GM23338 (cell line): ENCODE results near the gene TTC27. TPM values are rescaled to one million over a fixed set of nuclear protein-coding genes. Genes with fewer than 3 reads are reported as not detected.

Experiments
- ATAC-seq: fragments of 200-7000 bp; cut with Tn5 transposase; 3 replicates; pipeline ENCODE4 v1.9.1; 2020
- DNase-seq: peaks from one replicate; pipeline ENCODE4 v3.0.0-alpha.2; 2015; ENCODE audit warnings: low spot score
- H2AFZ ChIP-seq: fragments of 200-600 bp; sonication (generic); 2 replicates; pipeline ENCODE4 v1.8.0; 2016; ENCODE audit warnings: antibody characterized with exemption, mild to moderate bottlenecking, moderate library complexity
- H3F3A ChIP-seq: fragments of 200-600 bp; sonication (generic); replicated peaks from 2 replicates; pipeline ENCODE4 v1.8.0; 2017; ENCODE audit warnings: antibody characterized with exemption, mixed run types, low read depth
- H3K27ac ChIP-seq: fragments of 200-600 bp; sonication (generic); 2 replicates; pipeline ENCODE4 v1.6.1; 2016; ENCODE audit warnings: low read depth
- H3K27me3 ChIP-seq: fragments of 200-600 bp; sonication (generic); 2 replicates; pipeline ENCODE4 v1.8.0; 2016; ENCODE audit warnings: mild to moderate bottlenecking, mixed run types, moderate library complexity; ENCODE audit not compliant: insufficient read depth
- H3K36me3 ChIP-seq: fragments of 200-600 bp; sonication (generic); 2 replicates; pipeline ENCODE4 v1.8.0; 2016; ENCODE audit warnings: mild to moderate bottlenecking; ENCODE audit not compliant: insufficient read depth
- H3K4me1 ChIP-seq: fragments of 200-600 bp; sonication (generic); 2 replicates; pipeline ENCODE4 v1.8.0; 2016; ENCODE audit warnings: mild to moderate bottlenecking, moderate library complexity; ENCODE audit not compliant: insufficient read depth
- H3K4me2 ChIP-seq: fragments of 200-600 bp; sonication (generic); 2 replicates; pipeline ENCODE4 v1.7.1; 2017; ENCODE audit warnings: mixed run types
- H3K4me3 ChIP-seq: fragments of 200-600 bp; sonication (generic); 2 replicates; pipeline ENCODE4 v1.6.1; 2016; ENCODE audit warnings: mixed run types
- H3K79me2 ChIP-seq: fragments of 200-600 bp; sonication (generic); replicated peaks from 2 replicates; pipeline ENCODE4 v1.8.0; 2017; ENCODE audit warnings: mild to moderate bottlenecking; ENCODE audit not compliant: insufficient read depth
- H3K9me2 ChIP-seq: fragments of 200-600 bp; sonication (generic); 2 replicates; pipeline ENCODE4 v1.8.0; 2017; ENCODE audit not compliant: insufficient read depth
- H4K20me1 ChIP-seq: fragments of 200-600 bp; sonication (generic); replicated peaks from 2 replicates; pipeline ENCODE4 v1.8.0; 2017; ENCODE audit warnings: mild to moderate bottlenecking; ENCODE audit not compliant: insufficient read depth
- H3K27ac Mint-ChIP-seq: 2 replicates; pipeline ENCODE4 v1.8.0; 2020; ENCODE audit warnings: inconsistent platforms, mild to moderate bottlenecking, moderate library complexity, mixed read lengths
- H3K27me3 Mint-ChIP-seq: 3 replicates; pipeline ENCODE4 v1.8.0; 2022; ENCODE audit warnings: low read depth, mild to moderate bottlenecking, moderate library complexity, mixed read lengths, inconsistent platforms; ENCODE audit not compliant: insufficient read depth, poor library complexity
- H3K36me3 Mint-ChIP-seq: 3 replicates; pipeline ENCODE4 v1.8.0; 2021; ENCODE audit warnings: low read depth, mild to moderate bottlenecking, inconsistent platforms, moderate library complexity, mixed read lengths
- H3K4me1 Mint-ChIP-seq: 3 replicates; pipeline ENCODE4 v1.8.0; 2020; ENCODE audit warnings: mild to moderate bottlenecking, inconsistent platforms, mixed read lengths
- H3K4me3 Mint-ChIP-seq: 3 replicates; pipeline ENCODE4 v1.8.0; 2021; ENCODE audit warnings: moderate library complexity, mild to moderate bottlenecking, inconsistent platforms, mixed read lengths
- H3K9me3 Mint-ChIP-seq: 3 replicates; pipeline ENCODE4 v1.8.0; 2020; ENCODE audit warnings: moderate library complexity, mild to moderate bottlenecking, inconsistent platforms, mixed read lengths
- CREB1 ChIP-seq: fragments of 250-450 bp; sonication (Bioruptor Pico); IDR thresholded peaks from 2 replicates; pipeline ENCODE4 v1.5.0; 2020; ENCODE audit warnings: low read depth, mild to moderate bottlenecking, moderate library complexity
- ETS1 ChIP-seq: IDR thresholded peaks from 2 replicates; pipeline ENCODE4 v1.6.1; 2016; ENCODE audit warnings: antibody characterized with exemption
- EZH2 ChIP-seq: fragments of 200-600 bp; sonication (generic); IDR thresholded peaks from one replicate; pipeline ENCODE4 v1.8.0; 2017; ENCODE audit warnings: antibody characterized with exemption, mild to moderate bottlenecking, low read depth; ENCODE audit not compliant: unreplicated experiment
- EZH2phosphoT487 ChIP-seq: fragments of 200-600 bp; sonication (generic); IDR thresholded peaks from one replicate; pipeline ENCODE4 v1.8.1; 2018; ENCODE audit warnings: antibody characterized with exemption; ENCODE audit not compliant: unreplicated experiment
- JUNB ChIP-seq: IDR thresholded peaks from one replicate; pipeline ENCODE4 v1.6.1; 2016; ENCODE audit warnings: antibody characterized with exemption; ENCODE audit not compliant: unreplicated experiment
- NANOG ChIP-seq: IDR thresholded peaks from 2 replicates; pipeline ENCODE4 v1.6.1; 2016; ENCODE audit warnings: antibody characterized with exemption, borderline replicate concordance
- POLR2AphosphoS5 ChIP-seq: IDR thresholded peaks from 2 replicates; pipeline ENCODE4 v1.6.1; 2016; ENCODE audit warnings: antibody characterized with exemption, low read depth
- STAT1 ChIP-seq: IDR thresholded peaks from one replicate; pipeline ENCODE4 v1.6.1; 2016; ENCODE audit warnings: antibody characterized with exemption; ENCODE audit not compliant: unreplicated experiment
- ZNF114 ChIP-seq: fragments of 250-450 bp; sonication (Bioruptor Pico); IDR thresholded peaks from 2 replicates; pipeline ENCODE4 v1.5.0; 2020; ENCODE audit warnings: mild to moderate bottlenecking, moderate library complexity
- ZNF331 ChIP-seq: fragments of 250-450 bp; sonication (Bioruptor Pico); IDR thresholded peaks from 2 replicates; pipeline ENCODE4 v1.5.0; 2020; ENCODE audit warnings: low read depth, mild to moderate bottlenecking, moderate library complexity
- polyA plus RNA-seq: library from polyadenylated mRNA; unstranded; fragments of >200 nt; fragmentation: Nextera tagmentation; extraction: Ambion mirVana; gene quantifications from 2 replicates; pipeline ENCODE4 v1.2.1, GENCODE V29; 2016
- total RNA-seq: library from RNA; depleted of rRNA; stranded (reverse); fragments of >200 nt; shearing (Covaris generic); gene quantifications from 2 replicates; pipeline ENCODE4 v1.2.3, GENCODE V29; 2014
- TF ChIP-seq, protein P1 (sequence below): IDR thresholded peaks from one replicate; pipeline ENCODE4 v1.6.1; 2018; ENCODE audit warnings: antibody characterized with exemption; ENCODE audit not compliant: unreplicated experiment
- TF ChIP-seq, protein P2 (sequence below): fragments of 250-450 bp; sonication (Bioruptor Pico); IDR thresholded peaks from 2 replicates; pipeline ENCODE4 v1.5.0; 2020; ENCODE audit warnings: mild to moderate bottlenecking, moderate library complexity
- TF ChIP-seq, protein P3 (sequence below), 2 experiments: fragments of 200-600 bp in 1 of 2; sonication (generic) in 1 of 2; conservative IDR thresholded peaks; 2 replicates each; pipeline versions ENCODE4 v1.5.1 to v1.6.1; 2016 to 2017; ENCODE audit warnings: antibody characterized with exemption in 2 of 2, low read depth in 2 of 2, mild to moderate bottlenecking in 2 of 2, moderate library complexity in 1 of 2

TTC27 gene
- total and polyA plus RNA-seq, 2 experiments from 2014 or later: 11.8 to 41.3 TPM

GRCh38 chr2:32777714-32778113, 149.9 kb downstream of the TTC27 start:
- Histone ChIP-seq H3K4me1 (no peaks in the 10 kb centered on the region), H4K20me1 (no peaks in the 10 kb centered on the region), H3K79me2 (no peaks in the 10 kb centered on the region), H3K36me3 (peaks cover 6% of the 10 kb centered on the region; the same call in 1 of the 2 replicates), H3K27ac (no peak overlapping the region), H3K4me2 (no peak overlapping the region), H3K9me2 (no peaks in the 10 kb centered on the region), H2AFZ (no peak overlapping the region), H3F3A (no peaks in the 10 kb centered on the region), H3K4me3 (no peak overlapping the region), H3K27me3 (no peaks in the 10 kb centered on the region)
- no peak overlapping the region for H3K27ac Mint-ChIP-seq
- peaks cover 24% of the 10 kb centered on the region for H3K36me3 Mint-ChIP-seq
- peaks cover 8% of the 10 kb centered on the region for H3K9me3 Mint-ChIP-seq
- peaks cover 9% of the 10 kb centered on the region; the same call in 2 of the 3 replicates for H3K4me1 Mint-ChIP-seq
- ATAC-seq (no peak), DNase-seq (no peak)
- no peak overlapping the region for H3K4me3 Mint-ChIP-seq
- H3K27me3 Mint-ChIP-seq: no peaks in the 10 kb centered on the region
- TF ChIP-seq, protein P1, sequence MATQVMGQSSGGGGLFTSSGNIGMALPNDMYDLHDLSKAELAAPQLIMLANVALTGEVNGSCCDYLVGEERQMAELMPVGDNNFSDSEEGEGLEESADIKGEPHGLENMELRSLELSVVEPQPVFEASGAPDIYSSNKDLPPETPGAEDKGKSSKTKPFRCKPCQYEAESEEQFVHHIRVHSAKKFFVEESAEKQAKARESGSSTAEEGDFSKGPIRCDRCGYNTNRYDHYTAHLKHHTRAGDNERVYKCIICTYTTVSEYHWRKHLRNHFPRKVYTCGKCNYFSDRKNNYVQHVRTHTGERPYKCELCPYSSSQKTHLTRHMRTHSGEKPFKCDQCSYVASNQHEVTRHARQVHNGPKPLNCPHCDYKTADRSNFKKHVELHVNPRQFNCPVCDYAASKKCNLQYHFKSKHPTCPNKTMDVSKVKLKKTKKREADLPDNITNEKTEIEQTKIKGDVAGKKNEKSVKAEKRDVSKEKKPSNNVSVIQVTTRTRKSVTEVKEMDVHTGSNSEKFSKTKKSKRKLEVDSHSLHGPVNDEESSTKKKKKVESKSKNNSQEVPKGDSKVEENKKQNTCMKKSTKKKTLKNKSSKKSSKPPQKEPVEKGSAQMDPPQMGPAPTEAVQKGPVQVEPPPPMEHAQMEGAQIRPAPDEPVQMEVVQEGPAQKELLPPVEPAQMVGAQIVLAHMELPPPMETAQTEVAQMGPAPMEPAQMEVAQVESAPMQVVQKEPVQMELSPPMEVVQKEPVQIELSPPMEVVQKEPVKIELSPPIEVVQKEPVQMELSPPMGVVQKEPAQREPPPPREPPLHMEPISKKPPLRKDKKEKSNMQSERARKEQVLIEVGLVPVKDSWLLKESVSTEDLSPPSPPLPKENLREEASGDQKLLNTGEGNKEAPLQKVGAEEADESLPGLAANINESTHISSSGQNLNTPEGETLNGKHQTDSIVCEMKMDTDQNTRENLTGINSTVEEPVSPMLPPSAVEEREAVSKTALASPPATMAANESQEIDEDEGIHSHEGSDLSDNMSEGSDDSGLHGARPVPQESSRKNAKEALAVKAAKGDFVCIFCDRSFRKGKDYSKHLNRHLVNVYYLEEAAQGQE: no peak
- TF ChIP-seq ZNF331 (CRISPR knock-in tag) (no peak), JUNB (no peak), EZH2 (no peak), STAT1 (no peak), EZH2phosphoT487 (no peak), CREB1 (CRISPR knock-in tag) (no peak), NANOG (no peak), ETS1 (no peak), POLR2AphosphoS5 (no peak), ZNF114 (CRISPR knock-in tag) (no peak)
- TF ChIP-seq, protein P2, sequence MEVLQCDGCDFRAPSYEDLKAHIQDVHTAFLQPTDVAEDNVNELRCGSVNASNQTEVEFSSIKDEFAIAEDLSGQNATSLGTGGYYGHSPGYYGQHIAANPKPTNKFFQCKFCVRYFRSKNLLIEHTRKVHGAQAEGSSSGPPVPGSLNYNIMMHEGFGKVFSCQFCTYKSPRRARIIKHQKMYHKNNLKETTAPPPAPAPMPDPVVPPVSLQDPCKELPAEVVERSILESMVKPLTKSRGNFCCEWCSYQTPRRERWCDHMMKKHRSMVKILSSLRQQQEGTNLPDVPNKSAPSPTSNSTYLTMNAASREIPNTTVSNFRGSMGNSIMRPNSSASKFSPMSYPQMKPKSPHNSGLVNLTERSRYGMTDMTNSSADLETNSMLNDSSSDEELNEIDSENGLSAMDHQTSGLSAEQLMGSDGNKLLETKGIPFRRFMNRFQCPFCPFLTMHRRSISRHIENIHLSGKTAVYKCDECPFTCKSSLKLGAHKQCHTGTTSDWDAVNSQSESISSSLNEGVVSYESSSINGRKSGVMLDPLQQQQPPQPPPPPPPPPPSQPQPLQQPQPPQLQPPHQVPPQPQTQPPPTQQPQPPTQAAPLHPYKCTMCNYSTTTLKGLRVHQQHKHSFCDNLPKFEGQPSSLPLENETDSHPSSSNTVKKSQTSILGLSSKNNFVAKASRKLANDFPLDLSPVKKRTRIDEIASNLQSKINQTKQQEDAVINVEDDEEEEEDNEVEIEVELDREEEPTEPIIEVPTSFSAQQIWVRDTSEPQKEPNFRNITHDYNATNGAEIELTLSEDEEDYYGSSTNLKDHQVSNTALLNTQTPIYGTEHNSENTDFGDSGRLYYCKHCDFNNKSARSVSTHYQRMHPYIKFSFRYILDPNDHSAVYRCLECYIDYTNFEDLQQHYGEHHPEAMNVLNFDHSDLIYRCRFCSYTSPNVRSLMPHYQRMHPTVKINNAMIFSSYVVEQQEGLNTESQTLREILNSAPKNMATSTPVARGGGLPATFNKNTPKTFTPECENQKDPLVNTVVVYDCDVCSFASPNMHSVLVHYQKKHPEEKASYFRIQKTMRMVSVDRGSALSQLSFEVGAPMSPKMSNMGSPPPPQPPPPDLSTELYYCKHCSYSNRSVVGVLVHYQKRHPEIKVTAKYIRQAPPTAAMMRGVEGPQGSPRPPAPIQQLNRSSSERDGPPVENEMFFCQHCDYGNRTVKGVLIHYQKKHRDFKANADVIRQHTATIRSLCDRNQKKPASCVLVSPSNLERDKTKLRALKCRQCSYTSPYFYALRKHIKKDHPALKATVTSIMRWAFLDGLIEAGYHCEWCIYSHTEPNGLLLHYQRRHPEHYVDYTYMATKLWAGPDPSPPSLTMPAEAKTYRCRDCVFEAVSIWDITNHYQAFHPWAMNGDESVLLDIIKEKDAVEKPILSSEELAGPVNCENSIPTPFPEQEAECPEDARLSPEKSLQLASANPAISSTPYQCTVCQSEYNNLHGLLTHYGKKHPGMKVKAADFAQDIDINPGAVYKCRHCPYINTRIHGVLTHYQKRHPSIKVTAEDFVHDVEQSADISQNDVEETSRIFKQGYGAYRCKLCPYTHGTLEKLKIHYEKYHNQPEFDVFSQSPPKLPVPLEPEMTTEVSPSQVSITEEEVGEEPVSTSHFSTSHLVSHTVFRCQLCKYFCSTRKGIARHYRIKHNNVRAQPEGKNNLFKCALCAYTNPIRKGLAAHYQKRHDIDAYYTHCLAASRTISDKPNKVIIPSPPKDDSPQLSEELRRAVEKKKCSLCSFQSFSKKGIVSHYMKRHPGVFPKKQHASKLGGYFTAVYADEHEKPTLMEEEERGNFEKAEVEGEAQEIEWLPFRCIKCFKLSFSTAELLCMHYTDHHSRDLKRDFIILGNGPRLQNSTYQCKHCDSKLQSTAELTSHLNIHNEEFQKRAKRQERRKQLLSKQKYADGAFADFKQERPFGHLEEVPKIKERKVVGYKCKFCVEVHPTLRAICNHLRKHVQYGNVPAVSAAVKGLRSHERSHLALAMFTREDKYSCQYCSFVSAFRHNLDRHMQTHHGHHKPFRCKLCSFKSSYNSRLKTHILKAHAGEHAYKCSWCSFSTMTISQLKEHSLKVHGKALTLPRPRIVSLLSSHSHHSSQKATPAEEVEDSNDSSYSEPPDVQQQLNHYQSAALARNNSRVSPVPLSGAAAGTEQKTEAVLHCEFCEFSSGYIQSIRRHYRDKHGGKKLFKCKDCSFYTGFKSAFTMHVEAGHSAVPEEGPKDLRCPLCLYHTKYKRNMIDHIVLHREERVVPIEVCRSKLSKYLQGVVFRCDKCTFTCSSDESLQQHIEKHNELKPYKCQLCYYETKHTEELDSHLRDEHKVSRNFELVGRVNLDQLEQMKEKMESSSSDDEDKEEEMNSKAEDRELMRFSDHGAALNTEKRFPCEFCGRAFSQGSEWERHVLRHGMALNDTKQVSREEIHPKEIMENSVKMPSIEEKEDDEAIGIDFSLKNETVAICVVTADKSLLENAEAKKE: no peak
- TF ChIP-seq, protein P3, sequence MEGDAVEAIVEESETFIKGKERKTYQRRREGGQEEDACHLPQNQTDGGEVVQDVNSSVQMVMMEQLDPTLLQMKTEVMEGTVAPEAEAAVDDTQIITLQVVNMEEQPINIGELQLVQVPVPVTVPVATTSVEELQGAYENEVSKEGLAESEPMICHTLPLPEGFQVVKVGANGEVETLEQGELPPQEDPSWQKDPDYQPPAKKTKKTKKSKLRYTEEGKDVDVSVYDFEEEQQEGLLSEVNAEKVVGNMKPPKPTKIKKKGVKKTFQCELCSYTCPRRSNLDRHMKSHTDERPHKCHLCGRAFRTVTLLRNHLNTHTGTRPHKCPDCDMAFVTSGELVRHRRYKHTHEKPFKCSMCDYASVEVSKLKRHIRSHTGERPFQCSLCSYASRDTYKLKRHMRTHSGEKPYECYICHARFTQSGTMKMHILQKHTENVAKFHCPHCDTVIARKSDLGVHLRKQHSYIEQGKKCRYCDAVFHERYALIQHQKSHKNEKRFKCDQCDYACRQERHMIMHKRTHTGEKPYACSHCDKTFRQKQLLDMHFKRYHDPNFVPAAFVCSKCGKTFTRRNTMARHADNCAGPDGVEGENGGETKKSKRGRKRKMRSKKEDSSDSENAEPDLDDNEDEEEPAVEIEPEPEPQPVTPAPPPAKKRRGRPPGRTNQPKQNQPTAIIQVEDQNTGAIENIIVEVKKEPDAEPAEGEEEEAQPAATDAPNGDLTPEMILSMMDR (conservative IDR thresholded peaks at IDR 0.05; ENCODE audit: low read depth in 2 of 2): no peak
